OCI-LY1 (cell line): ENCODE data around the gene HS3ST4.

Experiments
- CTCF ChIP-seq: fragments of 200-600 bp; sonication (generic), shearing (Covaris generic); IDR thresholded peaks from 2 replicates; pipeline ENCODE4 v1.5.1; 2017; ENCODE audit warnings: mild to moderate bottlenecking, antibody characterized with exemption, low read length, moderate library complexity, mixed read lengths
- EZH2 ChIP-seq: fragments of 200-600 bp; sonication (generic), shearing (Covaris generic); IDR thresholded peaks from 2 replicates; pipeline ENCODE4 v1.8.0; 2017; ENCODE audit warnings: borderline replicate concordance, mixed run types, mild to moderate bottlenecking, antibody characterized with exemption, low read length, moderate library complexity, mixed read lengths

GRCh38 chr16:25922438-25922837 is 230.7 kb downstream of the HS3ST4 start:
- TF ChIP-seq CTCF (no peak), EZH2 (no peak)
